DND-41 (cell line): ENCODE results near the gene DDX31.

ENCODE experiments used
- ATAC-seq: fragments of 200-7000 bp; cut with Tn5 transposase; 3 replicates; pipeline ENCODE4 v1.9.1; 2021; ENCODE audit warnings: low read depth; ENCODE audit not compliant: insufficient read depth
- DNase-seq: peaks from one replicate; pipeline ENCODE4 v3.0.0-alpha.2; 2020
- H2AFZ ChIP-seq: 2 replicates; pipeline ENCODE4 v1.6.0; 2012; ENCODE audit warnings: low read depth, low read length
- H3K27ac ChIP-seq: 2 replicates; pipeline ENCODE4 v1.5.1; 2012; ENCODE audit warnings: low read length, inconsistent platforms
- H3K27me3 ChIP-seq: fragments of 200-600 bp; sonication (generic); 2 replicates; pipeline ENCODE4 v1.6.0; 2012; ENCODE audit warnings: low read length, mild to moderate bottlenecking, inconsistent platforms; ENCODE audit not compliant: insufficient read depth, poor library complexity
- H3K36me3 ChIP-seq: 2 replicates; pipeline ENCODE4 v1.5.1; 2012; ENCODE audit warnings: low read length, inconsistent platforms; ENCODE audit not compliant: insufficient read depth
- H3K4me1 ChIP-seq: 2 replicates; pipeline ENCODE4 v1.5.1; 2012; ENCODE audit warnings: mild to moderate bottlenecking, low read length; ENCODE audit not compliant: insufficient read depth
- H3K4me2 ChIP-seq: 2 replicates; pipeline ENCODE4 v1.6.0; 2012; ENCODE audit warnings: mild to moderate bottlenecking, moderate library complexity, low read length, inconsistent platforms; ENCODE audit not compliant: insufficient read depth
- H3K4me3 ChIP-seq, 2 experiments: fragments of 200-600 bp in 1 of 2; shearing (Covaris generic) in 1 of 2; 2 replicates each; pipeline ENCODE4 v1.5.1; 2012 to 2016; ENCODE audit warnings: inconsistent platforms in 2 of 2, low read length in 2 of 2, mild to moderate bottlenecking in 2 of 2, low read depth in 1 of 2, moderate library complexity in 1 of 2
- H3K79me2 ChIP-seq: 2 replicates; pipeline ENCODE4 v1.6.0; 2012; ENCODE audit warnings: low read length, inconsistent platforms; ENCODE audit not compliant: insufficient read depth
- H3K9ac ChIP-seq: 2 replicates; pipeline ENCODE4 v1.6.0; 2012; ENCODE audit warnings: low read depth, mild to moderate bottlenecking, inconsistent platforms, low read length, moderate library complexity
- H3K9me3 ChIP-seq: 2 replicates; pipeline ENCODE4 v1.5.1; 2012; ENCODE audit warnings: low read length, moderate library complexity, mild to moderate bottlenecking, inconsistent platforms; ENCODE audit not compliant: insufficient read depth, severe bottlenecking
- H4K20me1 ChIP-seq: 2 replicates; pipeline ENCODE4 v1.6.0; 2012; ENCODE audit warnings: low read length; ENCODE audit not compliant: insufficient read depth
- EZH2 ChIP-seq: IDR thresholded peaks from 3 replicates; pipeline ENCODE4 v1.6.1; 2012; ENCODE audit warnings: borderline replicate concordance, low read depth, mild to moderate bottlenecking, moderate library complexity, low read length, inconsistent platforms; ENCODE audit not compliant: severe bottlenecking
- TF ChIP-seq, protein P1 (sequence below): IDR thresholded peaks from 2 replicates; pipeline ENCODE4 v1.5.1; 2012; ENCODE audit warnings: borderline replicate concordance, low read length, moderate library complexity, mild to moderate bottlenecking; ENCODE audit not compliant: poor library complexity, severe bottlenecking; ENCODE audit errors: extremely low read depth

The DDX31 gene

DNA sequence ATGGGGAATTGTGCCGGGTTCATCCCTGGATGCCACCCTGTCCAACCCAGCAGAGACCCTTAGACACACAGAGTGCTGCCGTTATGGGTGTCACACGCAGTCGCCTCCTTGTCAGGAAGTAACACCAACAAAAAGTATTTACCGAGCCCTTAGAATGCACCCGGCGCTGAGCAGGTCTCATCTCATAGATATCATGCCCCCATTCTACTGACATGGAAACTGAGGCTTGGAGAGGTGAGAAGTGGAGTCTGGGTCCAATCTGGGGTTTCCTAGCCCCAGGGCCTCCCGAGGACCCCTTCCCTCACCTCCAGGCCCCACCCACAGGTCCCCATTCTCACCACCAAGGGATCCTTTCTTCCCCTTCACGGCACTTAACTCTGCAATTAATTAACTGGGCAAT, 124.2 kb downstream of the DDX31 start:
- H3K9ac ChIP-seq, result no peak overlapping the region
- no peak overlapping the region for H2AFZ ChIP-seq
- DNase-seq (no peak), ATAC-seq (no peak)
- H4K20me1 ChIP-seq, result peaks cover 5% of the 10 kb centered on the region
- TF ChIP-seq, protein P1, sequence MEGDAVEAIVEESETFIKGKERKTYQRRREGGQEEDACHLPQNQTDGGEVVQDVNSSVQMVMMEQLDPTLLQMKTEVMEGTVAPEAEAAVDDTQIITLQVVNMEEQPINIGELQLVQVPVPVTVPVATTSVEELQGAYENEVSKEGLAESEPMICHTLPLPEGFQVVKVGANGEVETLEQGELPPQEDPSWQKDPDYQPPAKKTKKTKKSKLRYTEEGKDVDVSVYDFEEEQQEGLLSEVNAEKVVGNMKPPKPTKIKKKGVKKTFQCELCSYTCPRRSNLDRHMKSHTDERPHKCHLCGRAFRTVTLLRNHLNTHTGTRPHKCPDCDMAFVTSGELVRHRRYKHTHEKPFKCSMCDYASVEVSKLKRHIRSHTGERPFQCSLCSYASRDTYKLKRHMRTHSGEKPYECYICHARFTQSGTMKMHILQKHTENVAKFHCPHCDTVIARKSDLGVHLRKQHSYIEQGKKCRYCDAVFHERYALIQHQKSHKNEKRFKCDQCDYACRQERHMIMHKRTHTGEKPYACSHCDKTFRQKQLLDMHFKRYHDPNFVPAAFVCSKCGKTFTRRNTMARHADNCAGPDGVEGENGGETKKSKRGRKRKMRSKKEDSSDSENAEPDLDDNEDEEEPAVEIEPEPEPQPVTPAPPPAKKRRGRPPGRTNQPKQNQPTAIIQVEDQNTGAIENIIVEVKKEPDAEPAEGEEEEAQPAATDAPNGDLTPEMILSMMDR, result no peak
- no peak for TF ChIP-seq EZH2
- no peak overlapping the region for H3K27ac ChIP-seq
- H3K27me3 ChIP-seq, result no peaks in the 10 kb centered on the region
- H3K36me3 ChIP-seq, result no peaks in the 10 kb centered on the region
- no peaks in the 10 kb centered on the region for H3K4me1 ChIP-seq
- H3K4me2 ChIP-seq, result no peak overlapping the region
- no peaks in the 10 kb centered on the region for H3K9me3 ChIP-seq
- no peak overlapping the region for H3K4me3 ChIP-seq
- no peaks in the 10 kb centered on the region for H3K79me2 ChIP-seq

DNA sequence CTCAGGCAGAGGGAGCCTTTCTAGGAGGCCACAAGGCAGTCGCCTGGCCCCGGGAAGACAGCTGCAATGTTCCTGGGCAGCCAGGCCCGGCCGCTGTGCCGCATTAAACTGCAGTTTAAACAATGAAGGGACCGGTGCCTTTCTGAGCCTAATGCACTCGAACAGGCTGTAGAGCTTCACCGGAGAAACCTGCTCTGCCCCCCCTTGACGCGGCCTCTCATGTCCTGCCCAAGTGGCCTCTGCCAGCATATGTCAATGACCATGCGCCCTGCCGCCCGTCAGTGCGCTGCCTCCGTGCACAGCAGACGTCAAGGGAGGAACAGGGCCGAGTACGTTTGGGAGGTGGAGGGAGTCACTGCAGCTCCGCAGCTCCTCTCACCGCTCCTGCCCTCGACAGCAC, 125.8 kb downstream of the DDX31 start:
- peaks cover 5% of the 10 kb centered on the region for H4K20me1 ChIP-seq
- no peaks in the 10 kb centered on the region for H3K4me1 ChIP-seq
- no peaks in the 10 kb centered on the region for H3K79me2 ChIP-seq
- H3K9ac ChIP-seq, result no peak overlapping the region
- ATAC-seq (no peak), DNase-seq (no peak)
- H3K4me3 ChIP-seq, result no peak overlapping the region
- TF ChIP-seq, protein P1, result no peak
- no peak for TF ChIP-seq EZH2
- H3K27ac ChIP-seq, result no peak overlapping the region
- H3K27me3 ChIP-seq, result no peaks in the 10 kb centered on the region
- no peaks in the 10 kb centered on the region for H3K36me3 ChIP-seq
- no peak overlapping the region for H3K4me2 ChIP-seq
- H3K9me3 ChIP-seq, result no peaks in the 10 kb centered on the region
- H2AFZ ChIP-seq, result no peak overlapping the region

DNA sequence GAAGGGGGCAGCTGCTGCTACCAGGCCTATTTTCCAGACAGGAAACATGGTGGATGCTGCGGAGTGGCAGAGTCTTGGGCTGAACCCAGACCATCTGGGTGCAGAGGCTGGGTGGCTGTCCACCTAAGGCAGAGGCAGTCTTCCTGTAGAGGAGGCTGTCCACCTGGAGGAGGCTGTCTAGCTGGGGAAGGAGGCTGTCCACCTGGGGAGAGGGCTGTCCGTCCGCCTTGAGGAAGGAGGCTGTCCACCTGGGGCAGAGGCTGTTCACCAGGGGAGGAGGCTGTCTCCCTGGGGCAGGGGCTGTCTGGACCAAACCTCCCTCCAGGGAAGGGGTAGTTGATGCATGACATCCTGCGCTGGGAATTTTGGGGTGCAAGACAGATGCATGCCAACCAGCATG, 126.5 kb downstream of the DDX31 start:
- no peak overlapping the region for H2AFZ ChIP-seq
- no peak overlapping the region for H3K4me3 ChIP-seq
- no peaks in the 10 kb centered on the region for H3K9me3 ChIP-seq
- H4K20me1 ChIP-seq, result peaks cover 5% of the 10 kb centered on the region
- no peak overlapping the region for H3K9ac ChIP-seq
- no peaks in the 10 kb centered on the region for H3K36me3 ChIP-seq
- H3K4me2 ChIP-seq, result no peak overlapping the region
- DNase-seq, result no peak
- no peaks in the 10 kb centered on the region for H3K27me3 ChIP-seq
- no peaks in the 10 kb centered on the region for H3K4me1 ChIP-seq
- TF ChIP-seq, protein P1, result no peak
- TF ChIP-seq EZH2, result no peak
- no peak overlapping the region for H3K27ac ChIP-seq
- ATAC-seq, result no peak
- H3K79me2 ChIP-seq, result no peaks in the 10 kb centered on the region
